Measurements from ENCODE around the gene SLC25A25. TPM values are rescaled to one million over a fixed set of nuclear protein-coding genes. Genes with fewer than 3 reads are reported as not detected.

SLC25A25 gene
- total RNA-seq, 2 experiments from 2014 or later = 16.9 to 17.7 TPM

DNA sequence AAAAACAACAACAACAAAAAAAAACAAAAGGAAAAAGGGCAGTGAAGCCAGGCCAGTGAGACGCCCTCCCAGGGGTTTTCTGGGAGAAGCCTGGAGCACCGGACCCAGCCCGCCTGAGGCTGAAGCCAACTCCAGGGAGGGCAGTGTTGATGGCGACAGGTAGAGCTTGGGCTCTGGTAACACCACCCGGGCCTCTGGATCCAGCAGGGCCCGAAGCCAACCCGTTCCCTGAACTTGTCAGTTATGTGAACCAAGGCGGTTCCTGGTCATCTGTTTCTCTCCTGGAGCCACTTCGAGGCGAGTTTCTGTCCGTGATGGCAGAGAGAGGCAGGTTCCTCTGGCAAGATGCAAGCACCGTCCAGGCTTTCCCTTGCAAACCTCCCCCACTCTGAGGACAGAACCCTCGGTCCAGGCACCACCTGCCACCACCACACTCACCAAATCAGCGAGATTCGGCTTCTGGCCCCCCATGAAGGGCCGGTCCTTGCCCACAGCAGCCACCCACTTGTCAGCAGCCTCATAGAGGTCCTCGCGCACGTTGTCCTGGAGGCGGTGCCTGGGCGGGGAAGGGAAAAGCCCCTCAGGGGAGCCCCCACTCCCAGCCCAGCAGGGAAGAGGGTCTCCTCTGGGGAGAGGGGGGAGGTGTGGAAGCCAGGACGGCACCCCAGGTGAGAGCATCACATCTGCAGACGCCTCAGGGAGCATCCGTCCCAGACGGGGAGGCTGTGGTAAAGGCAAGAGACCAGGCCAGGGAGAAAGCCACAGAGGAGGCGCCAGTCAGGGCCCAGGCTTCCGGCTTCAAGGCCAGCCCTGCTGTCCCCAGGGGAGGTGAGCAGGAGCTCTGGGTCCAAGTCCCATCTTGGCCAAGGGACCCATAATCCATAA lies 54.1 kb downstream of the SLC25A25 start:
- Mint-ChIP-seq H3K27ac (no peak overlapping the region), H3K4me1 (ENCODE audit: low read depth) (peaks cover 25% of the 10 kb centered on the region), H3K27me3 (no peaks in the 10 kb centered on the region), H3K9me3 (no peaks in the 10 kb centered on the region), H3K36me3 (ENCODE audit: low read depth) (peaks cover 28% of the 10 kb centered on the region), H3K4me3 (no peak overlapping the region)
- ATAC-seq (ENCODE audit: poor library complexity) (no peak), DNase-seq (no peak)
- H3K27ac ChIP-seq (ENCODE audit: low read depth in 1 of 2, low read length in 2 of 2) = no peak overlapping the region
- no peaks in the 10 kb centered on the region for H3K27me3 ChIP-seq (ENCODE audit: control insufficient read depth in 1 of 2, insufficient read depth in 2 of 2, low read length in 2 of 2)
- peaks cover 38% of the 10 kb centered on the region for H3K4me1 ChIP-seq (ENCODE audit: insufficient read depth, low read length)
- peaks cover 35% of the 10 kb centered on the region for H3K36me3 ChIP-seq (ENCODE audit: insufficient read depth, low read length)
- ChIA-PET POLR2A (no interaction called here), CTCF (no interaction called here)
- intact Hi-C loops (cut with DNase I, micrococcal nuclease) = loop anchor here in 1 of 2 experiments (10.0 kb wide), 1 partner anchor 203 kb away; the partner anchor contains the start of genes COQ4 and TRUB2
- H3K4me3 ChIP-seq (ENCODE audit: low read length) = no peak overlapping the region
- TF ChIP-seq, protein P1, sequence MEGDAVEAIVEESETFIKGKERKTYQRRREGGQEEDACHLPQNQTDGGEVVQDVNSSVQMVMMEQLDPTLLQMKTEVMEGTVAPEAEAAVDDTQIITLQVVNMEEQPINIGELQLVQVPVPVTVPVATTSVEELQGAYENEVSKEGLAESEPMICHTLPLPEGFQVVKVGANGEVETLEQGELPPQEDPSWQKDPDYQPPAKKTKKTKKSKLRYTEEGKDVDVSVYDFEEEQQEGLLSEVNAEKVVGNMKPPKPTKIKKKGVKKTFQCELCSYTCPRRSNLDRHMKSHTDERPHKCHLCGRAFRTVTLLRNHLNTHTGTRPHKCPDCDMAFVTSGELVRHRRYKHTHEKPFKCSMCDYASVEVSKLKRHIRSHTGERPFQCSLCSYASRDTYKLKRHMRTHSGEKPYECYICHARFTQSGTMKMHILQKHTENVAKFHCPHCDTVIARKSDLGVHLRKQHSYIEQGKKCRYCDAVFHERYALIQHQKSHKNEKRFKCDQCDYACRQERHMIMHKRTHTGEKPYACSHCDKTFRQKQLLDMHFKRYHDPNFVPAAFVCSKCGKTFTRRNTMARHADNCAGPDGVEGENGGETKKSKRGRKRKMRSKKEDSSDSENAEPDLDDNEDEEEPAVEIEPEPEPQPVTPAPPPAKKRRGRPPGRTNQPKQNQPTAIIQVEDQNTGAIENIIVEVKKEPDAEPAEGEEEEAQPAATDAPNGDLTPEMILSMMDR (IDR thresholded peaks at IDR 0.05) = no peak
- H3K9me3 ChIP-seq (ENCODE audit: control insufficient read depth in 1 of 2, insufficient read depth in 1 of 2, low read length in 2 of 2) = no peaks in the 10 kb centered on the region

DNA sequence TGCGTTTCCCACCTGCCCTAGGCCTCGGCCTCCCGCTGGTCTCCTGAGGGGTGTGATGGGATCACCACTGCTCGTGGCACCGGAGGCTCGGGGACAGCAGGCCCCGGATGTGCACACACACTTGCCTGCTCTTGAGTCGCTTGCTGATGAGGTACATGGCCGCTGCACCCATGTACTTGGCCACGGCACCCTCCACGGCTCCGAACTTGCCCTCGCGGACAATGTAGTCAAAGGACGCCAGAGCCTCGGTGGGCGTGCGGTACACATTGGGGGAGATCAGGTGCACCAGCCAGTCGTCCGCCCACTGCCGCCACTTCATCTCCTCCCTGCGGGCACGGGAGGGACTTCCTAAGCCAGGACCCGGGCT lies 54.8 kb downstream of the SLC25A25 start:
- no peaks in the 10 kb centered on the region for H3K27me3 ChIP-seq (ENCODE audit: control insufficient read depth in 1 of 2, insufficient read depth in 2 of 2, low read length in 2 of 2)
- peaks cover 26% of the 10 kb centered on the region for H3K36me3 Mint-ChIP-seq (ENCODE audit: low read depth)
- H3K4me3 Mint-ChIP-seq = no peak overlapping the region
- no peak for DNase-seq
- CTCF ChIA-PET = no interaction called here
- H3K4me3 ChIP-seq (ENCODE audit: low read length) = no peak overlapping the region
- no peak overlapping the region for H3K27ac Mint-ChIP-seq
- POLR2A ChIA-PET = interaction anchor here (0.7 kb wide), 1 partner anchor 21 kb away, joined by 3 read pairs; no protein-coding TSS in a partner anchor
- intact Hi-C loops (cut with DNase I, micrococcal nuclease) = loop anchor here in 1 of 2 experiments (10.0 kb wide), 1 partner anchor 202 kb away; the partner anchor contains the start of genes COQ4 and TRUB2
- no peak for ATAC-seq (ENCODE audit: poor library complexity)
- H3K4me1 Mint-ChIP-seq (ENCODE audit: low read depth) = peaks cover 22% of the 10 kb centered on the region
- no peaks in the 10 kb centered on the region for H3K27me3 Mint-ChIP-seq
- TF ChIP-seq, protein P1 (IDR thresholded peaks at IDR 0.05) = no peak
- H3K9me3 ChIP-seq (ENCODE audit: control insufficient read depth in 1 of 2, insufficient read depth in 1 of 2, low read length in 2 of 2) = no peaks in the 10 kb centered on the region
- no peak overlapping the region for H3K27ac ChIP-seq (ENCODE audit: low read depth in 1 of 2, low read length in 2 of 2)
- H3K4me1 ChIP-seq (ENCODE audit: insufficient read depth, low read length) = peaks cover 34% of the 10 kb centered on the region
- no peaks in the 10 kb centered on the region for H3K9me3 Mint-ChIP-seq
- peaks cover 35% of the 10 kb centered on the region for H3K36me3 ChIP-seq (ENCODE audit: insufficient read depth, low read length)

DNA sequence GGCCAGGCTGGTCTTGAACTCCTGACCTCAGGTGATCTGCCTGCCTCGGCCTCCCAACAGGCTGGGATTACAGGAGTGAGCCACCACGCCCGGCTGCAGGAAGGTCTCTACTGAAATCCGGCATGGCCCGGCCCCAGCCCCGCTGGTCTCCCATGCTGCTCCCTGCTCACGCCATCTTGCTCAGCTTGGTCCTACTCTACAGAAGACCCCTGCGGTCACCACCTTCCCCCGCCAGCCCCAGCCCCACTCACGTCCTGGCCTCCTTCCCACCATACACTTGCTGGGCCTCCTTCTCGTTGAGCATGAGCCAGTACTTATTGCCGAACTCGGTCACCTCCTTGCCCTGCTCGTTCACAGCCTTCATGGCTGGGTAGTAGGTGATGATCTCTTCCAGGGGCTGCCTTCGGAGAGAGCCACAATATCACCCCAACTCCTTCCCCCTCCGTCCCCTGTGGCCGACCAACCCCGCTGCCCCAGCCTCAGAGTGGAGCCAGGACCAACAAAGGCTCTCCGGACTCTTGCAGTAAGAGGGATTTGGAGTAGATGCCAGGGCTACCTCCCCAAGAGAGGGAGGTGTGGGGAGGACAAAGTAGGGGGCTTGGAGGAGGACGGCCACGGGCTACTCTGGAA lies 55.5 kb downstream of the SLC25A25 start:
- TF ChIP-seq, protein P1 (IDR thresholded peaks at IDR 0.05) = no peak
- Mint-ChIP-seq H3K36me3 (ENCODE audit: low read depth) (peaks cover 30% of the 10 kb centered on the region), H3K9me3 (no peaks in the 10 kb centered on the region), H3K4me1 (ENCODE audit: low read depth) (peaks cover 28% of the 10 kb centered on the region), H3K27ac (no peak overlapping the region), H3K27me3 (no peaks in the 10 kb centered on the region), H3K4me3 (no peak overlapping the region)
- ChIA-PET POLR2A (interaction anchor here (0.7 kb wide), 1 partner anchor 21 kb away, joined by 3 read pairs; no protein-coding TSS in a partner anchor), CTCF (no interaction called here)
- intact Hi-C loops (cut with DNase I, micrococcal nuclease) = loop anchor here in 1 of 2 experiments (10.0 kb wide), 1 partner anchor 201 kb away; the partner anchor contains the start of genes COQ4 and TRUB2
- DNase-seq (no peak), ATAC-seq (ENCODE audit: poor library complexity) (no peak)
- H3K36me3 ChIP-seq (ENCODE audit: insufficient read depth, low read length) = peaks cover 35% of the 10 kb centered on the region
- no peak overlapping the region for H3K27ac ChIP-seq (ENCODE audit: low read depth in 1 of 2, low read length in 2 of 2)
- peaks cover 30% of the 10 kb centered on the region for H3K4me1 ChIP-seq (ENCODE audit: insufficient read depth, low read length)
- H3K27me3 ChIP-seq (ENCODE audit: control insufficient read depth in 1 of 2, insufficient read depth in 2 of 2, low read length in 2 of 2) = no peaks in the 10 kb centered on the region
- no peak overlapping the region for H3K4me3 ChIP-seq (ENCODE audit: low read length)
- H3K9me3 ChIP-seq (ENCODE audit: control insufficient read depth in 1 of 2, insufficient read depth in 1 of 2, low read length in 2 of 2) = no peaks in the 10 kb centered on the region
